Activated T-helper 1 cell treated with Interleukin-2 at 50 U/mL for 16 hours (primary cell): ENCODE data around the gene AGMO.
"Not testable (repeated sequence)": the region's sequence is repeated elsewhere in the genome, so short reads cannot be mapped to it uniquely, and the experiment has no call there.

Experiments used
- DNase-seq: peaks from one replicate; pipeline ENCODE4 v3.0.0-alpha.2; 2020; ENCODE audit warnings: low read depth

The AGMO gene

GRCh38 chr7:15559416-15559928 lies 2.3 kb downstream of the AGMO start:
- no peak for DNase-seq

GRCh38 chr7:15558756-15559155 lies 3.1 kb downstream of the AGMO start:
- DNase-seq, result no peak

GRCh38 chr7:15557686-15558085 lies 4.1 kb downstream of the AGMO start:
- no peak for DNase-seq

- DNase-seq, result no peak
These were observed 4.6 kb downstream of the AGMO start for GRCh38 chr7:15557186-15557585.

- no peak for DNase-seq
These were observed 5.3 kb downstream of the AGMO start for GRCh38 chr7:15556339-15557105.

- no peak for DNase-seq
These were observed 6.4 kb downstream of the AGMO start for GRCh38 chr7:15555381-15555859.

- DNase-seq, result no peak
These were observed 7.1 kb downstream of the AGMO start for GRCh38 chr7:15554744-15555143.

- DNase-seq, result no peak
These were observed 7.7 kb downstream of the AGMO start for GRCh38 chr7:15554081-15554480.

- DNase-seq, result not testable (repeated sequence)
These were observed 14.5 kb downstream of the AGMO start for GRCh38 chr7:15547320-15547719.

- no peak for DNase-seq
These were observed 15.5 kb downstream of the AGMO start for GRCh38 chr7:15546272-15546792.

GRCh38 chr7:15544050-15544449 lies 17.8 kb downstream of the AGMO start:
- DNase-seq, result no peak

GRCh38 chr7:15543256-15543655 lies 18.6 kb downstream of the AGMO start:
- no peak for DNase-seq

- no peak for DNase-seq
These were observed 34.2 kb downstream of the AGMO start for GRCh38 chr7:15527648-15528047.

GRCh38 chr7:15525652-15526263 lies 36.1 kb downstream of the AGMO start:
- DNase-seq, result no peak

- no peak for DNase-seq
These were observed 37.7 kb downstream of the AGMO start for GRCh38 chr7:15524077-15524476.

- not testable (repeated sequence) for DNase-seq
These were observed 44.0 kb downstream of the AGMO start for GRCh38 chr7:15517865-15518264.

- no peak for DNase-seq
These were observed 46.6 kb downstream of the AGMO start for GRCh38 chr7:15515252-15515651.

GRCh38 chr7:15508258-15508657 lies 53.6 kb downstream of the AGMO start:
- DNase-seq, result no peak

GRCh38 chr7:15507708-15508107 lies 54.1 kb downstream of the AGMO start:
- DNase-seq, result no peak

GRCh38 chr7:15507171-15507570 lies 54.6 kb downstream of the AGMO start:
- no peak for DNase-seq

GRCh38 chr7:15505761-15506160 lies 56.1 kb downstream of the AGMO start:
- no peak for DNase-seq

GRCh38 chr7:15504351-15504750 lies 57.5 kb downstream of the AGMO start:
- no peak for DNase-seq

- DNase-seq, result no peak
These were observed 58.1 kb downstream of the AGMO start for GRCh38 chr7:15503603-15504290.
